Measurements from ENCODE around the gene RNF207.

- TF ChIP-seq, protein P1, sequence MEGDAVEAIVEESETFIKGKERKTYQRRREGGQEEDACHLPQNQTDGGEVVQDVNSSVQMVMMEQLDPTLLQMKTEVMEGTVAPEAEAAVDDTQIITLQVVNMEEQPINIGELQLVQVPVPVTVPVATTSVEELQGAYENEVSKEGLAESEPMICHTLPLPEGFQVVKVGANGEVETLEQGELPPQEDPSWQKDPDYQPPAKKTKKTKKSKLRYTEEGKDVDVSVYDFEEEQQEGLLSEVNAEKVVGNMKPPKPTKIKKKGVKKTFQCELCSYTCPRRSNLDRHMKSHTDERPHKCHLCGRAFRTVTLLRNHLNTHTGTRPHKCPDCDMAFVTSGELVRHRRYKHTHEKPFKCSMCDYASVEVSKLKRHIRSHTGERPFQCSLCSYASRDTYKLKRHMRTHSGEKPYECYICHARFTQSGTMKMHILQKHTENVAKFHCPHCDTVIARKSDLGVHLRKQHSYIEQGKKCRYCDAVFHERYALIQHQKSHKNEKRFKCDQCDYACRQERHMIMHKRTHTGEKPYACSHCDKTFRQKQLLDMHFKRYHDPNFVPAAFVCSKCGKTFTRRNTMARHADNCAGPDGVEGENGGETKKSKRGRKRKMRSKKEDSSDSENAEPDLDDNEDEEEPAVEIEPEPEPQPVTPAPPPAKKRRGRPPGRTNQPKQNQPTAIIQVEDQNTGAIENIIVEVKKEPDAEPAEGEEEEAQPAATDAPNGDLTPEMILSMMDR (IDR thresholded peaks at IDR 0.05; ENCODE audit: low read depth, low read length, missing input control) = peak; percentile 95
- no peak for TF ChIP-seq JUND (IDR thresholded peaks at IDR 0.05)
- no peak for TF ChIP-seq FOXA1 (IDR thresholded peaks at IDR 0.05)
- no peak for TF ChIP-seq GABPA (IDR thresholded peaks at IDR 0.05 in 1 of 2, conservative IDR thresholded peaks at IDR 0.05 in 1 of 2)
- TF ChIP-seq, protein P2, sequence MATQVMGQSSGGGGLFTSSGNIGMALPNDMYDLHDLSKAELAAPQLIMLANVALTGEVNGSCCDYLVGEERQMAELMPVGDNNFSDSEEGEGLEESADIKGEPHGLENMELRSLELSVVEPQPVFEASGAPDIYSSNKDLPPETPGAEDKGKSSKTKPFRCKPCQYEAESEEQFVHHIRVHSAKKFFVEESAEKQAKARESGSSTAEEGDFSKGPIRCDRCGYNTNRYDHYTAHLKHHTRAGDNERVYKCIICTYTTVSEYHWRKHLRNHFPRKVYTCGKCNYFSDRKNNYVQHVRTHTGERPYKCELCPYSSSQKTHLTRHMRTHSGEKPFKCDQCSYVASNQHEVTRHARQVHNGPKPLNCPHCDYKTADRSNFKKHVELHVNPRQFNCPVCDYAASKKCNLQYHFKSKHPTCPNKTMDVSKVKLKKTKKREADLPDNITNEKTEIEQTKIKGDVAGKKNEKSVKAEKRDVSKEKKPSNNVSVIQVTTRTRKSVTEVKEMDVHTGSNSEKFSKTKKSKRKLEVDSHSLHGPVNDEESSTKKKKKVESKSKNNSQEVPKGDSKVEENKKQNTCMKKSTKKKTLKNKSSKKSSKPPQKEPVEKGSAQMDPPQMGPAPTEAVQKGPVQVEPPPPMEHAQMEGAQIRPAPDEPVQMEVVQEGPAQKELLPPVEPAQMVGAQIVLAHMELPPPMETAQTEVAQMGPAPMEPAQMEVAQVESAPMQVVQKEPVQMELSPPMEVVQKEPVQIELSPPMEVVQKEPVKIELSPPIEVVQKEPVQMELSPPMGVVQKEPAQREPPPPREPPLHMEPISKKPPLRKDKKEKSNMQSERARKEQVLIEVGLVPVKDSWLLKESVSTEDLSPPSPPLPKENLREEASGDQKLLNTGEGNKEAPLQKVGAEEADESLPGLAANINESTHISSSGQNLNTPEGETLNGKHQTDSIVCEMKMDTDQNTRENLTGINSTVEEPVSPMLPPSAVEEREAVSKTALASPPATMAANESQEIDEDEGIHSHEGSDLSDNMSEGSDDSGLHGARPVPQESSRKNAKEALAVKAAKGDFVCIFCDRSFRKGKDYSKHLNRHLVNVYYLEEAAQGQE (IDR thresholded peaks at IDR 0.05) = peak; percentile 85
- no peak for TF ChIP-seq NR2F2 (IDR thresholded peaks at IDR 0.05)
- no peak for TF ChIP-seq EGR1 (IDR thresholded peaks at IDR 0.05; ENCODE audit: low read depth in 2 of 2)
- peak; percentile 89 to 96 for TF ChIP-seq RAD21 (IDR thresholded peaks at IDR 0.05)
- no peak for TF ChIP-seq YY1 (IDR thresholded peaks at IDR 0.05)
Measured at GRCh38 chr1:6246497-6247467, 40.9 kb downstream of the RNF207 start.
